AG09309 (cell line): ENCODE measurements around the gene LMO1.

Experiments
- DNase-seq: peaks from one replicate; pipeline ENCODE4 v3.0.0-alpha.2; 2010; ENCODE audit warnings: low read depth
- H3K4me3 ChIP-seq: 2 replicates; pipeline ENCODE4 v1.5.1; 2011; ENCODE audit warnings: mild to moderate bottlenecking, low read depth, low read length, moderate library complexity; ENCODE audit not compliant: control insufficient read depth
- TF ChIP-seq, protein P1 (sequence below): IDR thresholded peaks from 2 replicates; pipeline ENCODE4 v1.5.1; 2011; ENCODE audit warnings: mild to moderate bottlenecking, low read depth, low read length, inconsistent platforms; ENCODE audit not compliant: insufficient read depth, control insufficient read depth; ENCODE audit errors: missing control alignments

Gene LMO1

GRCh38 chr11:8230178-8230859 is 33.4 kb downstream of the LMO1 start:
- no peak overlapping the region for H3K4me3 ChIP-seq
- no peak for DNase-seq

DNA sequence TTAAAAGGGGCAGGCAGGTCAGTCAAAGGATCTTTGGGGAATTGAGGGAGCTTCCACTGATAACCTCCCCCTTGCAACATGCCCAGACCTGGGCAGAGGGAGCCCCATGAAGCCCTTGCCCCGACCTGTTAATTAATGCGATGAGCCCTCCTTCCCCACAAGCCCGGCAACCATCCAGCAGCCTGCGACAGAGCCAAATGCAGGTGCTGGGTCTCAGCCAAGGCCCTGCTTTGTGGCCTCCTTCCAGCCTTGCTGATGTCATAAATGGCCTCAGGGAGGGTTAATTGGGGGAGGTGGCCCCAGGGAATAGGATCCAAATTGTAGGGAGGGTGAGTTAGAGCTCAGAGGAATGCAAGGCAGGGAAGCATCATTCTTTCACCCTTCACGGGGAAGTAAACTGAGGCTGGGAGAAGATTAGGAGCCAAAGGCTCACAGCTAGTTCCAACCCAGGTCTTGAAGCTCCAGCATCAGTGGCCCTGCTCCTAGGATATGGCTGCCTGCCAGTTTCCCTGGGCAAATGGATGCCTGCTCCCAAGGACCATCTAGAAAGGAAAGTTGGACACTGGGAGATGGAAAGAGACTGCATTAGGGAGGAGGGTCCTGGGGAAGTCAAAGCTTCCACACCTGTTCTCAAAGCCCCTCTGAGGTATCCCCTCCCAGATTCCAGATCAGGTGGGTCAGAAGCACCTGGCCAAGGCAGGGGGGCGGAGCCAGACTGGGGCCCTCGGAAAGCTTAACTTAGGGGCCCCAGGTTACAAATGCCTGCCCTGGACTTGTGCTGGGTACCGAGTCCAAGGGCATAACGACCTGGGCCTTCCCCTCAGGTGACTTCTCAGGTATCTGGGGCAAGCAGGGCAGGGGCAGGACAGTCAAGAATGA is 34.1 kb downstream of the LMO1 start:
- no peak overlapping the region for H3K4me3 ChIP-seq
- DNase-seq, result no peak
- TF ChIP-seq, protein P1, sequence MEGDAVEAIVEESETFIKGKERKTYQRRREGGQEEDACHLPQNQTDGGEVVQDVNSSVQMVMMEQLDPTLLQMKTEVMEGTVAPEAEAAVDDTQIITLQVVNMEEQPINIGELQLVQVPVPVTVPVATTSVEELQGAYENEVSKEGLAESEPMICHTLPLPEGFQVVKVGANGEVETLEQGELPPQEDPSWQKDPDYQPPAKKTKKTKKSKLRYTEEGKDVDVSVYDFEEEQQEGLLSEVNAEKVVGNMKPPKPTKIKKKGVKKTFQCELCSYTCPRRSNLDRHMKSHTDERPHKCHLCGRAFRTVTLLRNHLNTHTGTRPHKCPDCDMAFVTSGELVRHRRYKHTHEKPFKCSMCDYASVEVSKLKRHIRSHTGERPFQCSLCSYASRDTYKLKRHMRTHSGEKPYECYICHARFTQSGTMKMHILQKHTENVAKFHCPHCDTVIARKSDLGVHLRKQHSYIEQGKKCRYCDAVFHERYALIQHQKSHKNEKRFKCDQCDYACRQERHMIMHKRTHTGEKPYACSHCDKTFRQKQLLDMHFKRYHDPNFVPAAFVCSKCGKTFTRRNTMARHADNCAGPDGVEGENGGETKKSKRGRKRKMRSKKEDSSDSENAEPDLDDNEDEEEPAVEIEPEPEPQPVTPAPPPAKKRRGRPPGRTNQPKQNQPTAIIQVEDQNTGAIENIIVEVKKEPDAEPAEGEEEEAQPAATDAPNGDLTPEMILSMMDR, result no peak

More at GRCh38 chr11:8230178-8230859, 33.4 kb downstream of the LMO1 start:
- TF ChIP-seq, protein P1, result no peak

- no peak overlapping the region for H3K4me3 ChIP-seq
- no peak for DNase-seq
- TF ChIP-seq, protein P1, result no peak
These were observed 35.4 kb downstream of the LMO1 start for GRCh38 chr11:8228231-8228630.

DNA sequence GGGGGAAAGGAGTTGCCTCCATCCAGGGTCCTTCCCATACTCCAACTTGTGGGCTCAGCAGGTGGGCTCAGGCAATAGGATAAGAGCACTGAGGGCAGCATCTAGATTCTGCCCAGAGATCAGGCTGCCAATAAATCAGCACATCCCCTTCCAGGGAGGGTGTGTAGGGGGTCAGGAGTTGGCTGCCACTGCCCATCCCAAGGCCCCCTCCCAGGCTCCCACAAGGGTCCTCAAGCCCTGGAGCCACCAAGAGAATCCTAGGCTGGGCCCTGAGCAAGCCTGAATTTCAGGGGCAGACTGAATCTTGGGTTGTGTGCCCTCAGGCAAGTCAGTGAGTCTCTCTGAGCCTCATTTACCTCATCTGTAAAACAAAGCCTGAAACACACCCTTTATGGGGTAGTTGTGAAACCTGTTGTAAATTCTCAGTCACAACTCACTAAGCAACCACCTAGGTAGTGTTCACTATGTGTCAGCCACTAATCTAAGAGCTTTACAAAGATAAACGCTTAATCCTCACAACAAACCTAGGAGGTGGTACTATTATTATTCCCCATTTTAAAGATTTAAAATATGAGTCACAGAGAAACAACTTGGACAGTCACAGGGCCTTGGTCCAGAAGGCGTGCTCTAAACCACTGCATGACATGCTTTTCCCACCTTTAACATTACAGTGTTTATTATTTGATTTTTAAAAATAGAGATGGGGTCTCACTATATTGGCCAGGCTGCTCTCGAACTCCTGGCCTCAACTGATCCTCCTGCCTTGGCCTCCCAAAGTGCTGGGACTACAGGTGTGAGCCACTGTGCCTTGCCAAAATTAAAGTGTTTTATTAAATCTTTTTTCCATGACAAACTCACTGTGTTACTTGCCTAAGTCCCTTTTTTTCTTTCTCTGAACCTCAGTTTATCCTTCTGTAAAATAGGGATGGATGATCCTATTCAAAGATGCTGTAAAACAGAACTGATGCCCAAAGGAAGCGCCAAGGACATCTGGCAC is 36.2 kb downstream of the LMO1 start:
- H3K4me3 ChIP-seq, result no peak overlapping the region
- TF ChIP-seq, protein P1, result no peak
- no peak for DNase-seq

- TF ChIP-seq, protein P1, result peak; percentile 89
- no peak overlapping the region for H3K4me3 ChIP-seq
- no peak for DNase-seq
These were observed 38.1 kb downstream of the LMO1 start for GRCh38 chr11:8225589-8226036.

- H3K4me3 ChIP-seq, result no peak overlapping the region
- DNase-seq, result no peak
- TF ChIP-seq, protein P1, result no peak
These were observed 39.0 kb downstream of the LMO1 start for GRCh38 chr11:8224711-8225110.
